Neural cell (in vitro differentiated cells): ENCODE results near the gene GLRA1. TPM values are rescaled to one million over a fixed set of nuclear protein-coding genes. Genes with fewer than 3 reads are reported as not detected.

Experiments used
- H2AFZ ChIP-seq: fragments of 200-600, 300-800 bp; sonication (generic), shearing (Covaris generic); 2 replicates; pipeline ENCODE4 v1.6.0; 2014; ENCODE audit warnings: low read depth, mild to moderate bottlenecking, antibody characterized with exemption, low read length, moderate library complexity
- H3F3A ChIP-seq: fragments of 200-600 bp; shearing (Covaris generic); 2 replicates; pipeline ENCODE4 v1.6.1; 2016; ENCODE audit warnings: mild to moderate bottlenecking, moderate library complexity, mixed read lengths, antibody characterized with exemption, low read length; ENCODE audit not compliant: insufficient read depth, poor library complexity, severe bottlenecking
- H3K27ac ChIP-seq: fragments of 200-600, 300-800 bp; sonication (generic), shearing (Covaris generic); 2 replicates; pipeline ENCODE4 v1.5.1; 2014; ENCODE audit warnings: mild to moderate bottlenecking, low read length, moderate library complexity
- H3K27me3 ChIP-seq: fragments of 300-800, 200-600 bp; sonication (generic), shearing (Covaris generic); 2 replicates; pipeline ENCODE4 v1.6.0; 2014; ENCODE audit warnings: mild to moderate bottlenecking, low read depth, low read length, moderate library complexity; ENCODE audit not compliant: insufficient read depth
- H3K36me3 ChIP-seq: fragments of 300-800, 200-600 bp; sonication (generic), shearing (Covaris generic); 2 replicates; pipeline ENCODE4 v1.5.1; 2014; ENCODE audit warnings: mild to moderate bottlenecking, antibody characterized with exemption, low read length, moderate library complexity; ENCODE audit not compliant: insufficient read depth
- H3K4me2 ChIP-seq: fragments of 300-800, 200-600 bp; sonication (generic), shearing (Covaris generic); 2 replicates; pipeline ENCODE4 v1.6.0; 2014; ENCODE audit warnings: mild to moderate bottlenecking, low read length
- H3K4me3 ChIP-seq: fragments of 300-800, 200-600 bp; sonication (generic), shearing (Covaris generic); 2 replicates; pipeline ENCODE4 v1.5.1; 2014; ENCODE audit warnings: mild to moderate bottlenecking, low read length, moderate library complexity
- H3K79me2 ChIP-seq: fragments of 200-600 bp; shearing (Covaris generic); replicated peaks from 2 replicates; pipeline ENCODE4 v1.6.0; 2014; ENCODE audit warnings: mild to moderate bottlenecking, low read length, moderate library complexity; ENCODE audit not compliant: insufficient read depth
- H3K9ac ChIP-seq: fragments of 300-800, 200-600 bp; sonication (generic), shearing (Covaris generic); 2 replicates; pipeline ENCODE4 v1.6.1; 2016; ENCODE audit warnings: mild to moderate bottlenecking, low read length, mixed read lengths
- H3K9me2 ChIP-seq: fragments of 200-600 bp; shearing (Covaris generic); 2 replicates; pipeline ENCODE4 v1.6.1; 2016; ENCODE audit warnings: mild to moderate bottlenecking, low read length, mixed read lengths; ENCODE audit not compliant: insufficient read depth
- H3K9me3 ChIP-seq: fragments of 200-600, 300-800 bp; sonication (generic), shearing (Covaris generic); 2 replicates; pipeline ENCODE4 v1.6.1; 2016; ENCODE audit warnings: mild to moderate bottlenecking, mixed run types, low read length, moderate library complexity, mixed read lengths
- H4K20me1 ChIP-seq: fragments of 200-600 bp; shearing (Covaris generic); 2 replicates; pipeline ENCODE4 v1.6.1; 2016; ENCODE audit warnings: mild to moderate bottlenecking, mixed run types; ENCODE audit not compliant: insufficient read depth
- CTCF ChIP-seq: fragments of 450-650 bp; IDR thresholded peaks from 2 replicates; pipeline ENCODE4 v1.5.1; 2014; ENCODE audit warnings: antibody characterized with exemption, mild to moderate bottlenecking, moderate library complexity; ENCODE audit not compliant: poor library complexity, severe bottlenecking
- EP300 ChIP-seq: fragments of 450-650 bp; conservative IDR thresholded peaks from 2 replicates; pipeline ENCODE4 v1.6.1; 2014; ENCODE audit warnings: antibody characterized with exemption, mild to moderate bottlenecking, moderate library complexity; ENCODE audit not compliant: poor library complexity, severe bottlenecking
- EZH2 ChIP-seq: fragments of 200-600, 300-800 bp; shearing (Covaris generic), sonication (generic); IDR thresholded peaks from 2 replicates; pipeline ENCODE4 v1.6.1; 2014; ENCODE audit warnings: antibody characterized with exemption, low read length, borderline replicate concordance, mild to moderate bottlenecking; ENCODE audit not compliant: insufficient read depth, poor library complexity, severe bottlenecking
- MXI1 ChIP-seq: fragments of 450-650 bp; conservative IDR thresholded peaks from 2 replicates; pipeline ENCODE4 v1.6.1; 2014; ENCODE audit warnings: antibody characterized with exemption, mild to moderate bottlenecking; ENCODE audit not compliant: poor library complexity, severe bottlenecking
- POLR2AphosphoS5 ChIP-seq: IDR thresholded peaks from 2 replicates; pipeline ENCODE4 v1.6.1; 2012
- RAD21 ChIP-seq: fragments of 450-650 bp; conservative IDR thresholded peaks from 2 replicates; pipeline ENCODE4 v1.6.1; 2014; ENCODE audit warnings: antibody characterized with exemption, mild to moderate bottlenecking, moderate library complexity
- REST ChIP-seq: IDR thresholded peaks from 2 replicates; pipeline ENCODE4 v1.6.1; 2012; ENCODE audit warnings: borderline replicate concordance
- SMC3 ChIP-seq: fragments of 450-650 bp; conservative IDR thresholded peaks from 2 replicates; pipeline ENCODE4 v1.6.1; 2014; ENCODE audit warnings: antibody characterized with exemption, mild to moderate bottlenecking, moderate library complexity; ENCODE audit not compliant: poor library complexity
- TAF1 ChIP-seq: IDR thresholded peaks from 2 replicates; pipeline ENCODE4 v1.6.1; 2012; ENCODE audit warnings: low read depth
- polyA plus RNA-seq: library from polyadenylated mRNA; depleted of rRNA; stranded (reverse); fragments of >200 nt; gene quantifications from 2 replicates; pipeline ENCODE4 v1.2.3, GENCODE V29; 2014

Gene GLRA1
- polyA plus RNA-seq, 1 donor from 2014 or later: not detected

GRCh38 chr5:151909628-151910027 is 15.0 kb downstream of the GLRA1 start:
- Histone ChIP-seq H4K20me1 (no peaks in the 10 kb centered on the region), H2AFZ (no peak overlapping the region), H3K36me3 (no peaks in the 10 kb centered on the region), H3F3A (no peaks in the 10 kb centered on the region), H3K9me3 (no peaks in the 10 kb centered on the region), H3K79me2 (no peaks in the 10 kb centered on the region), H3K4me2 (no peak overlapping the region), H3K9ac (no peak overlapping the region), H3K9me2 (no peaks in the 10 kb centered on the region), H3K27ac (no peak overlapping the region), H3K27me3 (peaks cover 92% of the 10 kb centered on the region), H3K4me3 (no peak overlapping the region)
- no peak for TF ChIP-seq REST
- TF ChIP-seq RAD21: no peak
- no peak for TF ChIP-seq MXI1
- TF ChIP-seq POLR2AphosphoS5: no peak
- no peak for TF ChIP-seq EZH2
- no peak for TF ChIP-seq EP300
- no peak for TF ChIP-seq CTCF

DNA sequence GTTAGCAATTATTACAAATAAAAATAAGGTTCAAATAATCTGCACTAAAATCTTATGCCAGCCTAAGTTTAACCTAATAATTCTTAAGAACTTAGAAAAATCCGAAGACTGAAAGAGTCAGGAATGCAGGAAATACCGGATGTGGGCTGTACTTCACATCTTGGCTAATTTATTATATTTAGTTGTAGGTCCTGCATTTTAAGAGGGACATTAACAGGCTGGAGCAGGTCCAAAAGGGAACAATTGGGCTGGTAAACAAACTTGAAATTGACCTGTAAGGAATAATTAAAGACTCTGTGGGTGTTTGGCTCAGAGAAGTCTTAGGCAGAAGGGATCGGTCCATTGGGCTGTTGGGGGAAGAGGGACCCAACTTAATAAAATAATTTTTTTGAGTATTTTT is 18.4 kb downstream of the GLRA1 start:
- Histone ChIP-seq H3K79me2 (no peaks in the 10 kb centered on the region), H3K27me3 (peaks cover 87% of the 10 kb centered on the region), H3K27ac (no peak overlapping the region), H3K4me3 (no peak overlapping the region), H4K20me1 (no peaks in the 10 kb centered on the region), H3K4me2 (no peak overlapping the region), H3K9me2 (no peaks in the 10 kb centered on the region), H3F3A (no peaks in the 10 kb centered on the region), H2AFZ (no peak overlapping the region), H3K9ac (no peak overlapping the region), H3K9me3 (no peaks in the 10 kb centered on the region), H3K36me3 (no peaks in the 10 kb centered on the region)
- TF ChIP-seq POLR2AphosphoS5 (no peak), SMC3 (no peak), CTCF (no peak), EZH2 (no peak), RAD21 (no peak), TAF1 (no peak), REST (no peak), EP300 (no peak), MXI1 (no peak)
